Esophagus mucosa (tissue), 1 donor: ENCODE data around the gene CD200. TPM values are rescaled to one million over a fixed set of nuclear protein-coding genes. Genes with fewer than 3 reads are reported as not detected.

Source experiments
- ATAC-seq: fragments of 200-7000 bp; cut with Tn5 transposase; one replicate; pipeline ENCODE4 v1.9.1; 2020
- total RNA-seq: library from RNA; stranded (reverse); gene quantifications from one replicate; pipeline ENCODE4 v1.2.4, GENCODE V29; 2023
- donor health status: DM: yes; HTN: yes; CAD: no.

CD200 gene
- 1.1 TPM for total RNA-seq

GRCh38 chr3:112333002-112333380, at the start of gene CD200:
Gene CD200 (plus strand): TSS chr3:112333156. CDS start chr3:112333213, 57 bp downstream.
- ATAC-seq = peak; percentile 67

DNA sequence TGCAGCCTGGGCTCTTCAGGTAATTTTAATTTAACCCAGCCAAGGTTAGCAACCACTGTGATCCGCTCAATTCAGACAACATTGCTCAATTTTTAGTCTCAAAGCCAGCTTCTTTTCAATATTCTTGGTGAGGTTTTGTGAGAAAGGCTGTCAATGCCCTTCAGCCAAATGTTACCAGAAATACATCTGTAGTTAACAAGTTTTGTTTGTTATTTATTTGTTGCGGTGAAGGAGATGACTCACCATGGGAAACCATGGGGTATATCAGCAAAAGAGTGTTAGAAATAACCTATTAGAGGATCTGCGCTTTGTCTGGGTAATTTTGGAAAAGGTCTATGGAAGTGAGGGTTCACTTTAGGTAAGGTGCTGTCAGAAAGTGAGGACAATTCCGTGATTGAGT, 43.9 kb upstream of the CD200 start:
- no peak for ATAC-seq

DNA sequence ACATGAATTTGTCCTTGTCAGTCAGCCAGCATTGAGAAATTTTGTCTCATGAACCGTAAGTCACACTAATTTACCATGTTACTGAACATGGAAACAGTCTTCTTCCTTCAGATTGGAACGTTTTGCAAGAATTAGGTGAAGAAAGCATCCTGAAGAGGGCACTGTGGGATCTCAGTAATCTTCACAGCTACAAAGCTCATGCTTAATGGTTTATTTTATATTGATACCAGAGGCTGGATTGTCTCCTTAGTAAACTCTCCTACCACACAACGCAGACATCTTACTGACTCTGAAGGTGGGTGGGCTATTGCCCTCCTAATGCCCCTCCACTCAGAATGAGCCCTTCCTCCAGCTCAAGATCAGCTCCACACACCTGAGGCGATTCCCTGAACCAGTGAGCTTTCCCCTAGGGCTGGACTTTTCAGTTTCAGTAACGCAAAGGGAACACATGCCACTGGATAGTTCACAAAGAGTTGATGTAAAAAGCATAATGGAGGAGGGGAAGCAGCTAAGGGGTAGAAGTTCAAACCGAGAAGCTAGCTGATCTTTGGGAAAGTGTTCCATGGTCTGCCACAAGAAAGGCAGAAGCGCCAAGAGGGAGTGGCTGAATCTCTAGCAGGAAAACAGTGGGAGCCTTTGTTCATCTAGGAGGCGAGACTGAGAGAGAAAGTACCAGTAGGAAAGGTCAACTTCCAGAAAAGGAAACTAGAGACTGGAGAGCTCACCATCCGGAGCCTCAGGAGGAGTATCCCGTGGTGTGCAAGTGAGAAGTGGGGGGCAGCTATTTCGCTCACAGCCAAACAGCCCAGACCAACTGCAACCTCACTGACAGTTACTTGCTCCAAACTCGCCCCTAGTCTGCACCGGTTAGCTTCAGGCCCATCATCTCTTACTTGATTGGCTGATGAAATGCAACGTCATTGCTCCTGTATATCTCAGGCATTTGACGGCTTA, 39.3 kb upstream of the CD200 start, which contains the start of gene SLC9C1:
SLC9C1 (minus strand) TSS at position 849 of the 954 bp plus-strand sequence. CDS start 7,425 bp downstream, outside the sequence.
- ATAC-seq = peak; percentile 72

DNA sequence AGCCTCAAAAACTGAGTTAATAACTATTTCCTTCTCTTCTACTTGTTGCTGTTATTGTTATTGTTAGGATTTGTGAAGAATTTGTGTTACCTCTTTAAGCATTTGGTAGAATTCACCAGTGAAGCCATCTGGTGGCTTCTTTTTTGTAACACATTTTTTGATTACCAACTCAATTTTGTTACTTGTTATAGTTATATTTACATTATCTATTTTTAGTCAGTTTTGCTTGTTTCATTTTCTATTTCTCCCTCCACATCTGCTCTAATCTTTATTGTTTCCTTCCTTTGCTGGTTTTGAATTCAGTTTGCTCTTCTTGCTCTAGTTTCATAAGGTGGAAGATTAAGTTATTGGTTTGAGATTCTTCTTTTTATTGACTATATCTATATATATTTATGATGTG, 35.2 kb upstream of the CD200 start:
- ATAC-seq = no peak

DNA sequence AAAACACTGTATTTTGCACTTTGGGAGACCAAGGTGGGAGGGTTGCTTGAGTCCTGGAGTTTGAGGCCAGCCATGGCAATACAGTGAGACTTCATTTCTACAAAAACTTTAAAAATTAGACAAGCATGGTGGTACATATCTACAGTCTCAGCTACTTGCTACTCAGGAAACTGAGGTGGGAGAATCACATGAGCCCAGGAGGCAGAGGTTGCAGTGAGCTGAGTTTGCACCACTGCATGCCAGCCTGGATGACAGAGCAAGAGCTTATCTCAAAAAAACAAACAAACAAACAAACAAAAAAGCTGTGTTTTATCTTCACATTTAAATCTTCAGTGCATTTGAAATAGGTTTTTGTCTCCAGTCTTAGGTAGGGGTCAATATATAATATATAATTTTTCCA, 34.2 kb upstream of the CD200 start:
- ATAC-seq = no peak

DNA sequence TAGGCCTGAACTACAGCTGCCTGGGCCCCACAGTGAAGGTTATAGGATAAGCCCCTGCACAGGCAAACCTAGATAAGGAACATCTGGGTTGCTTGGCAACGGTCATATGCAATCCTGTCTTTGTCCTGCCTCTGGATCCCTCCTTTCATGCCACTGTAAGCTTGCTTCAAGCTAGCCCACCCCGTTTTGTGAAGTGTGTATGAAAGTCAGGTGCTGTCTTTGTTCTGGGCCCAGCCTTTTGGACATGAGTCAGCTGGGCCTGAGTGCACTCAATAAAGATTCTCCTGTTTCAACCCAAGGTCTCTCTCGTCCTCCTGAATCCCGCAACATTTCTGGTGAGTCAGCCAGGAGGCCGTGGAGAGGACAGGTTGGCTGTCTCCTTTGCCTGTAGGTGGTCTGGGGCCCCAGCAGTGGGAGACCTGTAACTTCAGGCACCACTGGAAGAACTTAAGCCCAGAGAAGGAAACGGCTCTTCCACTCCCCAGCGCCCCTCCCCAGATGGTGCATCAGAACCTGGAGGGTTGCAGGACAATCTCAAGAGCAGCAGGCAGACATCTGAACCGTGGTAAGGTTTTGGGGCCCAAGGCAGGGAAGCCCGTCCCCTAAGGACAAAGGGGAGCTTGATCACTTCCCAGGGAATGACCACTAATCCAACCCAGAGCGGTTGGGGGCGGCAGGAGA, 30.7 kb upstream of the CD200 start:
- no peak for ATAC-seq

DNA sequence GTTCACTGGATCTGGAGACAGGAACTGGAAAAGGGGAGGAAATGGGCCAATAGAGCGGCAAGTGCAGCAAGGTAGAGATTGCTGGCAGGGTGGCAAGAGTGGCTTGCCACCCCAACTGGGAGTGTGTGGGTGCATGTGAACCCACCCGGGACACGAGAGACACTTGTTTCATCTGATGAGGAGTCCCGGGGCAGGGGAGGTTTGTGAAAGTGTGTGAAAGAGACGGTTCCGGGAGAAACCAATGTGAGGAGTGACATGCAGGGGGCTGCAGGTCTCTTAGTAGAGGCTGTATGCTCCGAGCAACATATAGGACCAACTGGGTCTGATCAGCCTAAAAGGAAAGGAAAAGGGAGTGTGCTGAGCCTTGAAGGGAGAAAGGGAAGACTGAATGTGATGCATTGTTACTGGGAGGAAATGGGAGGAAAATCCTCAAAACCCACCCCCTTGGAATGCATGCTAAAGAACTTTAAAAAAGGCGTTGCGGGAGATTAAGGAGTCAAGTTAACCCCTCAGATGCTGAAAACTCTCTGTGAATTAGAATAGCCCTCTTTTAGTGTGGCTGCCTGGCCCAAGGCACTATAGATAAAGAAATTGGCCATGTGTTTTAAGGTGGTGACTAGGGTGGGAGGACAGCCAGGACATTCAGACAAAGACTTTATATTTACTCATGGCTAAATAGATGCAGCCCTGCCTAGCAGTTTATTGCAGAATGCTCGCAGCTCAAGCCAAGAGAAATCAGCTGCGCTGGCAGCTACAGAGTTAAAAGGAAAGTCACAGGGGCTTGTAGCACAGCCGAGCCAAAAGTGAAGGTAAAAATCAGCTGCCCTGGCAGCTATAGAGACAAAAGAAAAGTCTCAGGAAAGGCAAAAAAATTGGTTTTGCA, 29.8 kb upstream of the CD200 start:
- ATAC-seq = no peak

- ATAC-seq = no peak
These were observed 29.1 kb upstream of the CD200 start for GRCh38 chr3:112303764-112304325.

DNA sequence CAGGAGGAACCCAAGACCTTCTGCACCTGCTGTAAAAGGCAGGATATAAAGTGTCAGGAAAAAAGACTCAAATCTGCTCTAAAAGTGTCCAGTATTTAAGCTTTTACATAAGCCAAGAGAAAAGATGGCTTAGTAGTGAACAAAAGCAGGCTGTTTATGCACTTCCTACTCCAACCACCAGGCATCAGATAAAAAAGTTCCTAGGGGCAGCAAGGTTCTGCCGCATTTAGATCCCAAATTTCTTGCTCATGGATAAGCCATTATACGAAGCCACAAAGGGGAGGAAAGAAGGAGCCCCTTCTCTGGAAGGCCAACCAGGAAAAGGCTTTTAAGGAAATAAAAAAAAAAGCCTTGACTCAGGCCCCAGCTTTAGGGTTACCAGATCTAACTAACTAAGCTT, 28.3 kb upstream of the CD200 start:
- ATAC-seq = no peak

DNA sequence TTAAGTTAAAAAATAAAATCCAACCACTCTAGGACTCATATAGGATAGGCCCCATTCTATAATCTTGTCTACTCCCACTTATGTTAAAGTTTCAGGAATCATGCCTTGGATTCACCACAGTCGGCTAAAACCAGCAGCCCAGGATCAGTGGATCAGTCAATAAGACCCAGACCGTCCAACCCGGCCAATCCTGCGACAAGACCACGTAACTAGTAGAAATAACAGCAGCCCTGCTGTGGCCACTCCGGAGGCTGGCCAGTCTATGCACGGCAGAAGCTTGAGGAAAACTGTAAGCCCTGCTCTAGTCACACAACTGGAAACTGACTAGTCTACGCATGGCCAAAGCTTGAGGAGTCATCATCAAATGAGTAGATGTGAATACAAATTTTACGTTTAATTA, 26.1 kb upstream of the CD200 start:
- no peak for ATAC-seq

GRCh38 chr3:112307557-112307956, 25.4 kb upstream of the CD200 start:
- ATAC-seq = no peak

DNA sequence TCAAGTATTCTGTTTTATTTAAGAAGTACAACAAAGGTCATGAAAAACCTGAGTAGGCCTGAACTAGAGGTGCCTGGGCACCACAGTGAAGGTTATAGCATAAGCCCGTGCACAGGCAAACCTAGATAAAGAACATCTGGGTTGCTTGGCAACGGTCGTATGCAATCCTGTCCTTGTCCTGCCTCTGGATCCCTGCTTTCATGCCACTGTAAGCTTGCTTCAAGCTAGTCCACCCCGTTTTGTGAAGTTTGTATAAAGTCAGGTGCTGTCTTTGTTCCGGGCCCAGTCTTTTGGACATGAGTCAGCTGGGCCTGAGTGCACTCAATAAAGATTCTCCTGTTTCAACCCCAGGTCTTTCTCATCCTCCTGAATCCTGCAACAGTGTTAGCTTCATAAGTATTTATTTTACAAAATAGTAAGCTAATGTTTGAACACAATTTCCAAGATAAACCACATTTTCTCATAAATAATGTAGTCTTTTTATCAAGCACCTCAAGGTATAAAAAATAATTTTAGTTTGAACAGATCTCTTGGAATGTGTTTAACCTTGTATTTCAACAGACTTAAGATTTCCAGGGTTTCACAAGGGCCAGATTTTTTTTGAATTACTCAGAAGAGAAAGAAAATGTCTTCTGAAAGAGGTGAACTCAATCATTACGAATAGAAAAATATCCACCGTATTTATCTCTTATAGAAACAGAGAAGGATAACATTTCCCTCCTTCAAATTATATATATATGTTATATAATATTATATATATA, 24.6 kb upstream of the CD200 start:
- ATAC-seq = no peak

DNA sequence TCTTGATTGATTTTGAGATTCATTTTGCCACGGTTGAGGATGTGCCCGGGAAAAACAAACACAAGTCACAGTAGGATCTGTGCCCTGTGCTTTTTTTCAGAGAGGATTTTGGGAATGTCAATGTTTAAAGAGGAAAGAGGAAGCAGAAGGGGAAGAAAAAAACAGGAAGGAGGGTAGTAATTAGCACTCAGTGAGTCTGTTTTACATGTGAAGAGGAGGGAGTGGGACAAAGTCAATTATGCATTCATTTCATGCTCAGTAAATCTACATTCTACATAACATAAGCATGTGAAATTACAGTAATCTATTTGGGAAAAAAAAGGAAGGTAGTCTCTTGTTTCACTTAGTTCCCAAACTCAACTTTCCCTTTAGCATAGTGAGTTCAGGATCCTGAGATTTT, 18.3 kb upstream of the CD200 start:
- no peak for ATAC-seq

DNA sequence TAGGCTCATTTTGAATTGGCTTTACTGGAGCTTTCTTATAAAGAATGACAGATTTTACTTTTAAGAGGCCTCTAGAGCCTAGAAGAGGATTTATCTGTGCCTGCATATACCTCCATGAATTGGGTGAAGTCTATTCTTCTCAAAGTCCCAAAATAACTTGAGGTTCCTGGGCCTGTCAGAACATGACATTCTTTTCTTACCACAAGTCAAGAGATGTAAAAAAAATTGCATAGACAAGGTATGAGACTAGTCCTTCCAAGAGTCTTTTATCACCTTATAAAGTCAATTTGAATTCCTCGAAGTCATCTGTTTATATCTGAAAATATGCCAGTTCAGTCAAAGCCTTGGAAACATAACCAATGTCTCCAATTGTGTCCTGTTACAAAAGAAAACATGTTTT, 17.2 kb upstream of the CD200 start:
- no peak for ATAC-seq

DNA sequence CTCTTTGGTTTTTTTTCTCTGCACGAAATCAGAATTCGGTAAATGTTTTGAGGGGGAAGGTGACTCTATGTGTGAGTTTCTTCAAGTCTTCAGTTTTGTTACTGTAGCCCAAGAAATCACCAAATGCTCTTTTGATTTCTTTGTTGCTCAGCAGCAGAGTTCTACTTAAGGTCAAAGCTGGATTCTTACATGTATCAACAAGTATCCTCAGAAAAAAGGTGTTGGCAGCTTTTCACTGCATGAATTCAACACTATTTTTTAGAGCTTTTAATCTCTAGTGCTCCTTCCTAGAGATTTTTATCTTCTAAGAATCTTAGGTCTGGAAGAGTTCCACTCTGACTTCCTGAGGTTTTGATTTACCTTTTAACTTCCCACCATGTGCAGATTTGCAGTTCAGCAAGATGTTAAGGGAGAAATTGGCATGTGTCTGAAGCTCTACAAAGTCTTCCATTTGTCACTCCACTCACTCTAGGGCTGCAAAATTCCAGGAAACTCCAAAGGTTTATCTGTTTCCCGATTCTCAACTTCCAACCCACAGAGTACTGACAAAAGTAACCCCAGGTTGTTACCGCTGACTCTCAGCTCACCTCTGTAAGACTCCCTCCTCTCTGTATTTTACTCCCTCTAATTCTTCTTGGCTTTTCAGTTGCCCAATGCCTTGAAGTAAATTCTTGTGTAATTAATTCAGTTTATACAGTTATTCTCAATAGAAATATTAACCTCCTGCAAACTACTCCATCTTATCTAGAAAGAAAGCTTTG, 13.3 kb upstream of the CD200 start:
- ATAC-seq = peak; percentile 57

DNA sequence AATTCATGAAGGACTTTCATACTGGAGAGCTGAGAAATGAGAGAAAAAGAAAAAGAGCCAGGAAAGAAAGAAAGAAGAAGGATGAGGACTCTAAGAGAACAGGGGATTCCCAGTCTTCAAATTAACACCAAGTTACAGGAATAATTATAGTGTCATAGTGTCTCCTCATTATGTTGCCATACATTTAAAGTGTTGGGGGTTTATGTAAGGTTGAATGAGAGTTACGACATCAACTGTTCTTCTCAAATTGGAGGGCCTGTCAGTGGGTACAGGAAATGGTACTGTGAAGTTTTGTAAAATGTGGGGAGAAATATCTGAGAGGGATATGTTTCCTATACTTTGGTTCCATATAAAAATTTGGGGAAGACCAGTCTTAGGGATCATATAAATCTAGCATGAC, 12.3 kb upstream of the CD200 start:
- no peak for ATAC-seq

DNA sequence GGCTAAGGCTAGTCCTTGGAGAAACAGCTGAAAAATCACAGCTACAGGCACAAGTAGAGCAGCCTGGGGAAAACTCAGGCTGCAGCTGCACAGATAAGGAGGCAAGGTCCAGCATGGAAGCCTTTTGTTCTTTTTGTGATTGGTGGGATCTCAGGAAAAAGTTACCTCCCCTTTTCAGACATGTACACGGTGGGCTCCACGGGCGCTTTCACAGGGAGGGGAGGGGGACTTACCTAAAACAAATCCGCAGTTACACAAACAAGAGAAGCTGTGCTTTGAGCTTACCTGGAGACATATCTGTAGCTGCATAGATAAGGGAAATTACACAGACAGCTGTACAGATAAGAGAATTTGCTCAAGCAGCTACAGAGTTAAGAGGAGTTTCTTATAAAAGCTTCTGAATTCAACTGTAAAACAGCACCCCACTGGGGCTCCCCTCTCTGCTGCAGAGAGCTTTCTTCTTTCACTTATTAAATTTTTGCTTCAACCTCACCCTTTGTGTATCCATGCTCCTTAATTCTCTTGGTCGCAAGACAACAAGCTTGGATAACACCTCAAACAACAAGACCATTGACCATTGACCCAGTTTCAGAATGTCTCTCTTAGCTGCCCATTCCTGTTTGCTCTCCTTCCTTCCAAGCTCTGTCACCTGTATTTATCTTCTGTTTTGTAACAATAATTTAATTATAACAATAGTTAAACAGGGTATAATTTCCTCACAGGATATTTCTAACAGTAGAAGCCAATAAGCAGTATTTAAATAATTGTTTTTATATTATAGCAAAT, 10.9 kb upstream of the CD200 start:
- no peak for ATAC-seq

- ATAC-seq = peak; percentile 89
These were observed 5.5 kb upstream of the CD200 start for GRCh38 chr3:112327371-112327951.

- no peak for ATAC-seq
These were observed 1.1 kb upstream of the CD200 start for GRCh38 chr3:112331851-112332250.
